HG03064 (cell line): ENCODE measurements around the gene TXNRD1.
"Not testable (repeated sequence)": the region's sequence is repeated elsewhere in the genome, so short reads cannot be mapped to it uniquely, and the experiment has no call there.

Experiments used
- ATAC-seq: cut with Tn5 transposase; IDR thresholded peaks from one replicate; pipeline ENCODE4 v1.9.1; 2021; ENCODE audit warnings: low read depth; ENCODE audit not compliant: unreplicated experiment

Gene TXNRD1

GRCh38 chr12:104232609-104233280, 17.2 kb downstream of the TXNRD1 start:
- no peak for ATAC-seq

GRCh38 chr12:104234926-104235499, 19.4 kb downstream of the TXNRD1 start:
- no peak for ATAC-seq

GRCh38 chr12:104237930-104238329, 22.4 kb downstream of the TXNRD1 start:
- ATAC-seq = no peak

DNA sequence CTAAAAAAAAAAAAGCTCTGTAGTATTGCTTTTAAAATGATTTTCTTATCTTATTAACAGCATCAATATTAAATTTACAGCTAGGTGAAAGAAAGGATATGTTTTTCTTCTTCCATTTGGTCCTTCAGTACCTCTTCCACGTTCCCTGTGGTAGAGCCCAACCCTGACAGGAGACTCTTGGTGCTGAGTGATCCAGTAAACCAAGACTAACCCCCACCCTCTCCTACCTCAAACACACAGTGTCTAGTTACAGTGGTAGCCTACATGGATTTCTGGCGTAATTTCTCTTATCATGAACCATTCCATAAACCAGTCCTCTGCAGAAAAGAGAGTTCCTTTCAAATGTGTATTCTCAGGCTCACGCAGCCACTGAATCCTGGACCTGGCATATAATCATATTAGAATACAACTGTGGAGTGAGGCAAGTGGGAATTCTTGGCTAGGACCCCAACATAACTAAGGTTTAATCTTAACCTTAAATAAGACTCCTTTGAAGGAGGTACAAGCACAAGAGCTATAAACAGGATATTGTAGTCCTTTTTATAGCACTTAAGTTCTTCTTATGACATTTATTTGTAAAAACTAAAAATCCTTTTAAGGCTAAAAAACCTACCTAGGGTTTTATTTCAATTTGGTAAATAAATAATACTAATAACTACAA, 27.1 kb downstream of the TXNRD1 start:
- ATAC-seq = no peak

DNA sequence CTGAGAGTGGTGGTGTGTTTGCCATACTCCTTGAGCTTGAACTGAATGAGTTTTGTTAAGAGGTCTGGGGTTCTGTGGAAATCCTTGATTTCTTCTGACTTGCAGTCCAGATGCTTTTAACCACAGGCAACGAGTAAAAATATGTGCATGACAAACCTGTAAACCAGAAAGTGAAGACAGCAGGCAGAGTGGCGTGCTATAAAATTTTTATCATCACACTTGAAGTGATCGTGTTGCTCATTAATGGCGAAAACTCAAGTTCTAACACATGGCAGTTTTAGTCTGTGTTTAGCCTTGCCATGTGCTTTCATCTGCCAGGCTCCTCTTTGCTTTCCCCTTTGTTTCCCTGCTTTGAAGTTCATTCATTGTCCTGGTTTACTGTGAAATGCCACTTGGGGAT, 28.0 kb downstream of the TXNRD1 start:
- no peak for ATAC-seq

- no peak for ATAC-seq
Observed at GRCh38 chr12:104243971-104244370, 28.4 kb downstream of the TXNRD1 start.

GRCh38 chr12:104247698-104248097, 32.1 kb downstream of the TXNRD1 start:
- ATAC-seq = no peak

GRCh38 chr12:104248444-104248843, 32.9 kb downstream of the TXNRD1 start:
- no peak for ATAC-seq

DNA sequence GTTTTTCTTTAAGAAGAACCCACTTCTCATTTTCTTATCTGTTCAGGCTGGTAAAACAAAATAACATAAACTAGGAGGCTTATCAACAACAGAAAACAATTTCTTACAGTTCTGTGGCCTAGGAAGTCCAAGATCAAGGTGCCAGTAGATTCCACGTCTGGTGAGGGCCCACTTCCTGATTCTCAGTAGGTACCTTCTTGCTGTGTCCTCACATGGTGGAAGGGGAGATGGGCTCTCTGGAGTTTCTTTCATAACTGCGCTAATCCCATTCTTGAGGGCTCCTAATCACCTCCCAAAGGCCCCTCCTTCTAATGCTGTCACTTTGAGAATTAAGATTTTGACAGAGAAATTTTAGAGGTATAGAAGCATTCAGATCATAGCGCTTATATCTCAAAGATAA, 33.4 kb downstream of the TXNRD1 start:
- no peak for ATAC-seq

- ATAC-seq = no peak
Observed at GRCh38 chr12:104249898-104250297, 34.3 kb downstream of the TXNRD1 start.

- ATAC-seq = no peak
Observed at GRCh38 chr12:104250366-104251125, 35.0 kb downstream of the TXNRD1 start.

DNA sequence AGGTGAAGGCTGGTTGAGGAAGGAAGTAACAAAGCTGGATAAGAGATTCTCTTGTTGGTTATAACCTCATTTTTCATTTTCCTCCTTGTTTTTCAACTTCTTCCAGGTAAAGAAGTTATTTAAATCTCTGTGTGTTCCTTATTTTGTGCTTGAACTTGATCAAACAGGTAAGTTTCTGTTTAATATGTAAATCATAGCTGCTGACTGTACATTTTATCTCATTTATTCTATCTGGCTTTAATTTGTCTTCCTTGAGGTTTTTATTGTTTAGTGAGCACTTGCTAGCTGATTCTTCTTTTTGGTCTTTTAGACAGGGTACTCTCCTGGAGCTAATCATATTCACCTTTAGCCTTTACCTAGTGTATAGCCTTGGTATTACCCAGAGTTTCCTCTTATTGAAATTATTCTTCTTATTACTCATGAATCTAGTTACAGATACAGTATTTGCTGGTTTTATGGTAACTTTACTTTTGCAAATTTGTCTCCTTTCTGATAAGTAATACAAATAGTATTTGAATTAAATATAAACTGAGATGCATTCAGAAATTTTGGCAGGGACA, 42.4 kb downstream of the TXNRD1 start:
- no peak for ATAC-seq

GRCh38 chr12:104258476-104259067, 43.0 kb downstream of the TXNRD1 start:
- no peak for ATAC-seq

- no peak for ATAC-seq
Observed at GRCh38 chr12:104263026-104263425, 47.4 kb downstream of the TXNRD1 start.

DNA sequence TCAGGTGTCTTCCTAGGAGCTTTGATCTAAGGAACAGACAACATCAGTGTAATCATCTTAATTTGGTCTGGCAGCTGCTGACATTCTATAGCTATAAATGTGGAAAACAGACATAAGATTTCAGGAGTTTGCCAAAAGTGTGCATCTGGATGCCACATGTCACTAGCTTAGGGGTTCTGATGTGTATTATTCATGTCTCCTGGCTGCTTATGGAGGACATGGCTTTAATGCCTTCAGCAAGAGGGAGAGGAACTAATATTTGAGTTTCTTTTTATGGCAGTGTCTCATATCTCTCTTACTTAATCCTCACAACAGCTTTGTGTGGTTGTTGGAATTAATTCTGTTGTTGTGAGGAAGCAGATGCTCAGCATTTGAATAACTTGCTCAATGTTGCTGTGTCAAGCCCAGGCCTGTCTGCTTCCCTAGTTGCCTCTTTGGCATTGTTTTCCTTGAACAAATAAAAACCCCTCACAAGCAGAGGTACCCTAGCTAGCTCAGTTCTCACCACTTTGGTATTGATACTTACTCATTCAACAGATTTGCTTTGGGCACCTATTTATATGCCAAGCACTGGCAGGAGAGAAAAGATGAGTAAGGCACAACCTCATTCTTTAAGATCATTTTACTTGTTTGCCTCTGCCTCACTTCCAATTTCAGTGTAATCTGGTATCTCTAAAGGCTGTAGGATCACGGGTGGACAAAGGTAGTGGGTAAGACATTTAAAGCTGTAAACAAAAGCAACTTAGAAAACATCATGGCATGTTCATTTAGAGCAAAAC, 48.2 kb downstream of the TXNRD1 start:
- no peak for ATAC-seq

- ATAC-seq = not testable (repeated sequence)
Observed at GRCh38 chr12:104265436-104265835, 49.9 kb downstream of the TXNRD1 start.

- ATAC-seq = no peak
Observed at GRCh38 chr12:104272938-104273337, 57.4 kb downstream of the TXNRD1 start.

- ATAC-seq = no peak
Observed at GRCh38 chr12:104273503-104273902, 57.9 kb downstream of the TXNRD1 start.

DNA sequence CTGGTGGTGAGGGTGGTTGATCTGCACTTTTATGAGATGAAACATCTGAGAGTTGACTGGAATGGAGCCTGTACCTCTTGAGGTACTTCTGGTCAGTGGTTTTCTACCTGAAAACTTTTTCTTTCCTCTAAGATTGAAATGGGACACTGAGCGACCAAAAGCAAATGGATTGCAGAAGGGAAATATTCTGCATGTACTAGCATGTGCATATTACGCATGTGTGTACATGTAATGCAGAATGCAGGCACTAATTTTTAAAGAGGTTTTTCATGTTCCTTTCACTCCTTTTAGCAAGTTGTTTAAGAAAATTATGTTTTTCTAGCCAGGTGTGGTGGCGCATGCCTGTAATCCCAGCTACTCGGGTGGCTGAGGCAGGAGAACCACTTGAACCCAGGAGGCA, 59.2 kb downstream of the TXNRD1 start:
- no peak for ATAC-seq

DNA sequence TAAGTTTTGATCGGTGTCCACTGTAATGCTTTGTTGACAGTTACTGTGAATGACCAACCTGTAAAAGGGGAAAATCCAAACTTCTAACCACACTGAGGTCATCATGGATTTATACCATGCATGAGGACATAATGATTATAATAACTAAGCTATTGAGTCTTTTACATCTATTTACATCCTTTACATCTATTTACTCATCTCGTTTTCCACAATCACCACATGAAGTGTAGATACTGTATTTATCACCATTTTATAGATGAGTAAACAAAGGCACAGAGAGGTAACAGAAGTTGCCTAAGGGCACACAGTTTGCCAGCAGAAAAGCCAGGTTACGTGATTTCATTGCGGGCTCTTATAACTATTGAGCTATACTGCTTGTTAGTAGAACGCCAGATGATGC, 60.1 kb downstream of the TXNRD1 start:
- ATAC-seq = no peak
